ENCODE data around the gene NAT9. TPM values are rescaled to one million over a fixed set of nuclear protein-coding genes. Genes with fewer than 3 reads are reported as not detected.

NAT9 gene
- total RNA-seq, 1 donor from 2014 or later, result 67.8 TPM

GRCh38 chr17:74728702-74729075, 47.5 kb downstream of the NAT9 start:
- Mint-ChIP-seq H3K4me3 (ENCODE audit: unreplicated experiment) (no peak overlapping the region), H3K27me3 (ENCODE audit: unreplicated experiment) (peaks cover 3% of the 10 kb centered on the region), H3K36me3 (ENCODE audit: unreplicated experiment) (no peaks in the 10 kb centered on the region), H3K9me3 (ENCODE audit: unreplicated experiment) (peaks cover 2% of the 10 kb centered on the region), H3K27ac (ENCODE audit: unreplicated experiment) (no peak overlapping the region), H3K4me1 (ENCODE audit: low read depth, unreplicated experiment) (no peaks in the 10 kb centered on the region)
- DNase-seq, result no peak
- TF ChIP-seq, protein P1, sequence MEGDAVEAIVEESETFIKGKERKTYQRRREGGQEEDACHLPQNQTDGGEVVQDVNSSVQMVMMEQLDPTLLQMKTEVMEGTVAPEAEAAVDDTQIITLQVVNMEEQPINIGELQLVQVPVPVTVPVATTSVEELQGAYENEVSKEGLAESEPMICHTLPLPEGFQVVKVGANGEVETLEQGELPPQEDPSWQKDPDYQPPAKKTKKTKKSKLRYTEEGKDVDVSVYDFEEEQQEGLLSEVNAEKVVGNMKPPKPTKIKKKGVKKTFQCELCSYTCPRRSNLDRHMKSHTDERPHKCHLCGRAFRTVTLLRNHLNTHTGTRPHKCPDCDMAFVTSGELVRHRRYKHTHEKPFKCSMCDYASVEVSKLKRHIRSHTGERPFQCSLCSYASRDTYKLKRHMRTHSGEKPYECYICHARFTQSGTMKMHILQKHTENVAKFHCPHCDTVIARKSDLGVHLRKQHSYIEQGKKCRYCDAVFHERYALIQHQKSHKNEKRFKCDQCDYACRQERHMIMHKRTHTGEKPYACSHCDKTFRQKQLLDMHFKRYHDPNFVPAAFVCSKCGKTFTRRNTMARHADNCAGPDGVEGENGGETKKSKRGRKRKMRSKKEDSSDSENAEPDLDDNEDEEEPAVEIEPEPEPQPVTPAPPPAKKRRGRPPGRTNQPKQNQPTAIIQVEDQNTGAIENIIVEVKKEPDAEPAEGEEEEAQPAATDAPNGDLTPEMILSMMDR (IDR thresholded peaks at IDR 0.05; ENCODE audit: partially characterized antibody, unreplicated experiment), result no peak

- no peak overlapping the region for H3K27ac Mint-ChIP-seq (ENCODE audit: unreplicated experiment)
- no peak for DNase-seq
- TF ChIP-seq, protein P1 (IDR thresholded peaks at IDR 0.05; ENCODE audit: partially characterized antibody, unreplicated experiment), result no peak
- H3K36me3 Mint-ChIP-seq (ENCODE audit: unreplicated experiment), result no peaks in the 10 kb centered on the region
- H3K4me3 Mint-ChIP-seq (ENCODE audit: unreplicated experiment), result no peak overlapping the region
- H3K4me1 Mint-ChIP-seq (ENCODE audit: low read depth, unreplicated experiment), result no peaks in the 10 kb centered on the region
- peaks cover 3% of the 10 kb centered on the region for H3K27me3 Mint-ChIP-seq (ENCODE audit: unreplicated experiment)
- H3K9me3 Mint-ChIP-seq (ENCODE audit: unreplicated experiment), result peaks cover 2% of the 10 kb centered on the region
Observed at GRCh38 chr17:74728033-74728701, 48.0 kb downstream of the NAT9 start.

GRCh38 chr17:74725111-74725510, 51.0 kb downstream of the NAT9 start:
- Mint-ChIP-seq H3K36me3 (ENCODE audit: unreplicated experiment) (no peaks in the 10 kb centered on the region), H3K27me3 (ENCODE audit: unreplicated experiment) (no peaks in the 10 kb centered on the region), H3K9me3 (ENCODE audit: unreplicated experiment) (no peaks in the 10 kb centered on the region), H3K27ac (ENCODE audit: unreplicated experiment) (no peak overlapping the region), H3K4me3 (ENCODE audit: unreplicated experiment) (no peak overlapping the region), H3K4me1 (ENCODE audit: low read depth, unreplicated experiment) (no peaks in the 10 kb centered on the region)
- DNase-seq, result no peak
- TF ChIP-seq, protein P1 (IDR thresholded peaks at IDR 0.05; ENCODE audit: partially characterized antibody, unreplicated experiment), result no peak

GRCh38 chr17:74723891-74724290, 52.3 kb downstream of the NAT9 start:
- H3K4me1 Mint-ChIP-seq (ENCODE audit: low read depth, unreplicated experiment), result no peaks in the 10 kb centered on the region
- no peaks in the 10 kb centered on the region for H3K27me3 Mint-ChIP-seq (ENCODE audit: unreplicated experiment)
- H3K4me3 Mint-ChIP-seq (ENCODE audit: unreplicated experiment), result no peak overlapping the region
- TF ChIP-seq, protein P1 (IDR thresholded peaks at IDR 0.05; ENCODE audit: partially characterized antibody, unreplicated experiment), result no peak
- H3K27ac Mint-ChIP-seq (ENCODE audit: unreplicated experiment), result no peak overlapping the region
- no peaks in the 10 kb centered on the region for H3K9me3 Mint-ChIP-seq (ENCODE audit: unreplicated experiment)
- no peaks in the 10 kb centered on the region for H3K36me3 Mint-ChIP-seq (ENCODE audit: unreplicated experiment)
- no peak for DNase-seq

DNA sequence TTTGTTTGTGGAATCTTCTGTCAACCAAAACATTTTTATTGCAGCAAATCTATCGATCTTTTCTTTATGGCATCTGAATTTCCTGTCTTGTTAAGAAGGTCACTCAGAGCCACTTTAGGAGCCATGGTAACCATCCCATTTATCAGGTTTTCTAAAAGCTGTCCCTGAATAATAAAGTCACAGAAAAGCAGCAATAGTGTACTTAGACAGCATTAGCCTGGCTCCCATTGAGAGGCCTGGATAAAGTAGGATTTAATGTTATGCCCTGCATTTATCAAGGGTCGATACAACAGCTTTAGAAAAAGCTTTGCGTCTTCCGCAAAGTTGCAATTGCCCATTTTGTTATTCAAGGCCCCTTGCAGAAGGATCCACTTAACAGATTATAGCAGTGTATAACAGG, 53.4 kb downstream of the NAT9 start:
- TF ChIP-seq, protein P1 (IDR thresholded peaks at IDR 0.05; ENCODE audit: partially characterized antibody, unreplicated experiment), result no peak
- Mint-ChIP-seq H3K4me3 (ENCODE audit: unreplicated experiment) (no peak overlapping the region), H3K27ac (ENCODE audit: unreplicated experiment) (no peak overlapping the region), H3K36me3 (ENCODE audit: unreplicated experiment) (no peaks in the 10 kb centered on the region), H3K4me1 (ENCODE audit: low read depth, unreplicated experiment) (no peaks in the 10 kb centered on the region), H3K9me3 (ENCODE audit: unreplicated experiment) (no peaks in the 10 kb centered on the region), H3K27me3 (ENCODE audit: unreplicated experiment) (no peaks in the 10 kb centered on the region)
- no peak for DNase-seq

Small RNA genes lying within 50 kb of the gene (microRNA-seq; reads per million reads assigned to microRNA genes)
- gene MIR3615 (ENCODE audit: unreplicated experiment), result 688 reads per million, percentile 87 among the genes with 10 or more reads in this experiment

Other genes with a start within 250 kb of the NAT9 start
- not detected for gene CD300LB, start 244.9 kb downstream of the NAT9 start, total RNA-seq (ENCODE audit: unreplicated experiment)
- not detected for gene CD300C, start 230.2 kb downstream of the NAT9 start, total RNA-seq (ENCODE audit: unreplicated experiment)
- gene CD300H, start 208.8 kb downstream of the NAT9 start, total RNA-seq (ENCODE audit: unreplicated experiment), result not detected
- not detected for gene CD300LD, start 184.1 kb downstream of the NAT9 start, total RNA-seq (ENCODE audit: unreplicated experiment)
- gene CD300E, start 152.6 kb downstream of the NAT9 start, total RNA-seq (ENCODE audit: unreplicated experiment), result not detected
- not detected for gene CD300LF, start 63.4 kb downstream of the NAT9 start, total RNA-seq (ENCODE audit: unreplicated experiment)
- 2.1 TPM for gene RAB37, start 39.1 kb downstream of the NAT9 start, total RNA-seq (ENCODE audit: unreplicated experiment)
- 26.9 TPM for gene NHERF1, start 27.7 kb downstream of the NAT9 start, total RNA-seq (ENCODE audit: unreplicated experiment)
- gene GRIN2C, start 83.5 kb upstream of the NAT9 start, total RNA-seq (ENCODE audit: unreplicated experiment), result 0.12 TPM
- gene FDXR, start 96.6 kb upstream of the NAT9 start, total RNA-seq (ENCODE audit: unreplicated experiment), result 12.1 TPM
- gene FADS6, start 117.3 kb upstream of the NAT9 start, total RNA-seq (ENCODE audit: unreplicated experiment), result not detected
- gene USH1G, start 146.9 kb upstream of the NAT9 start, total RNA-seq (ENCODE audit: unreplicated experiment), result 0.12 TPM
- gene OTOP2, start 147.9 kb upstream of the NAT9 start, total RNA-seq (ENCODE audit: unreplicated experiment), result not detected
- gene OTOP3, start 159.6 kb upstream of the NAT9 start, total RNA-seq (ENCODE audit: unreplicated experiment), result not detected
- gene HID1, start 196.4 kb upstream of the NAT9 start, total RNA-seq (ENCODE audit: unreplicated experiment), result 106 TPM
- gene CDR2L, start 211.3 kb upstream of the NAT9 start, total RNA-seq (ENCODE audit: unreplicated experiment), result 59.4 TPM
- gene MRPL58, start 236.3 kb upstream of the NAT9 start, total RNA-seq (ENCODE audit: unreplicated experiment), result 22.2 TPM

Data from glutamatergic neuron (in vitro differentiated cells).